GM19468 (cell line): ENCODE data around the gene ABCB1.

Source experiments
- ATAC-seq: cut with Tn5 transposase; IDR thresholded peaks from one replicate; pipeline ENCODE4 v1.9.1; 2021; ENCODE audit warnings: mild to moderate bottlenecking, moderate library complexity, moderate number of reproducible peaks; ENCODE audit not compliant: unreplicated experiment; ENCODE audit errors: extremely low read depth

ABCB1 gene

GRCh38 chr7:87600130-87601124 is at the start of gene ABCB1:
TSS of gene ABCB1 (minus strand) at chr7:87600884. CDS start at chr7:87600184, 700 bp downstream.
- peak; percentile 33 for ATAC-seq

GRCh38 chr7:87648316-87648715 is 47.6 kb upstream of the ABCB1 start:
- ATAC-seq = no peak

- no peak for ATAC-seq
Observed at GRCh38 chr7:87645446-87645845, 44.8 kb upstream of the ABCB1 start.

GRCh38 chr7:87635921-87636320 is 35.2 kb upstream of the ABCB1 start:
- ATAC-seq = no peak

GRCh38 chr7:87628780-87629569 is 28.3 kb upstream of the ABCB1 start:
- ATAC-seq = no peak

GRCh38 chr7:87627634-87627994 is 26.9 kb upstream of the ABCB1 start:
- ATAC-seq = peak; percentile 5

GRCh38 chr7:87625101-87625500 is 24.4 kb upstream of the ABCB1 start:
- ATAC-seq = no peak

GRCh38 chr7:87624628-87625027 is 23.9 kb upstream of the ABCB1 start:
- no peak for ATAC-seq

- ATAC-seq = no peak
Observed at GRCh38 chr7:87615197-87615596, 14.5 kb upstream of the ABCB1 start.

- ATAC-seq = no peak
Observed at GRCh38 chr7:87609916-87610315, 9.2 kb upstream of the ABCB1 start.

- no peak for ATAC-seq
Observed at GRCh38 chr7:87608431-87608830, 7.7 kb upstream of the ABCB1 start.

- ATAC-seq = no peak
Observed at GRCh38 chr7:87604264-87604663, 3.6 kb upstream of the ABCB1 start.

GRCh38 chr7:87599336-87599735 is 1.3 kb downstream of the ABCB1 start:
- peak; percentile 97 for ATAC-seq

- no peak for ATAC-seq
Observed at GRCh38 chr7:87598234-87599009, 2.3 kb downstream of the ABCB1 start.

GRCh38 chr7:87596696-87597095 is 4.0 kb downstream of the ABCB1 start:
- ATAC-seq = no peak

GRCh38 chr7:87596136-87596535 is 4.5 kb downstream of the ABCB1 start:
- ATAC-seq = no peak

- ATAC-seq = no peak
Observed at GRCh38 chr7:87592300-87592699, 8.4 kb downstream of the ABCB1 start.

GRCh38 chr7:87591211-87591610 is 9.5 kb downstream of the ABCB1 start:
- no peak for ATAC-seq

GRCh38 chr7:87590578-87590977 is 10.1 kb downstream of the ABCB1 start:
- ATAC-seq = no peak

- ATAC-seq = no peak
Observed at GRCh38 chr7:87589631-87590030, 11.1 kb downstream of the ABCB1 start.
